GM12878 (cell line): Measurements from ENCODE around the gene YES1. TPM values are rescaled to one million over a fixed set of nuclear protein-coding genes. Genes with fewer than 3 reads are reported as not detected.

Experiments
- ATAC-seq: fragments of 200-7000 bp; cut with Tn5 transposase; 3 replicates; pipeline ENCODE4 v1.9.1; 2020; ENCODE audit warnings: mild to moderate bottlenecking, moderate library complexity
- BruUV-seq: library from RNA; stranded (reverse); fragments of 400-500 nt; replicated peaks from 2 replicates; lab custom pipeline; 2021; lab: Mats Ljungman, UMichigan
- CTCF ChIA-PET: fragments of 300-600 bp; sonication (Branson Sonifier 250); formaldehyde crosslinking; extraction: SDS; loops from one replicate; lab custom pipeline; 2021; ENCODE audit warnings: inconsistent platforms; lab: Yijun Ruan, JAX
- POLR2A ChIA-PET: fragments of 350-600 bp; formaldehyde crosslinking; extraction: SDS; loops from one replicate; lab custom pipeline; 2021; ENCODE audit warnings: inconsistent platforms; lab: Charles Lee
- RAD21 ChIA-PET: fragments of 300-600 bp; sonication (Branson Sonifier 250); formaldehyde crosslinking; loops from one replicate; lab custom pipeline; 2023; ENCODE audit warnings: antibody characterized with exemption; ENCODE audit not compliant: unreplicated experiment; lab: Charles Lee
- SMC1A ChIA-PET: fragments of 300-600 bp; sonication (Branson Sonifier 250); formaldehyde crosslinking; loops from one replicate; lab custom pipeline; 2023; ENCODE audit not compliant: unreplicated experiment, uncharacterized antibody; lab: Charles Lee
- DNase-seq: peaks from one replicate; pipeline ENCODE4 v3.0.0-alpha.2; 2011; ENCODE audit warnings: low read depth, low spot score
- FAIRE-seq: peaks from 3 replicates; lab custom pipeline; 2011; peaks lifted over from hg19 to GRCh38; lab: Jason Lieb, UNC
- H2AFZ ChIP-seq: 2 replicates; pipeline ENCODE4 v1.6.0; 2011; ENCODE audit warnings: low read depth, low read length, control low read depth; ENCODE audit not compliant: control insufficient read depth
- H3K27ac ChIP-seq: 2 replicates; pipeline ENCODE4 v1.5.1; 2011; ENCODE audit warnings: control low read depth; ENCODE audit not compliant: control insufficient read depth, insufficient read depth
- H3K27me3 ChIP-seq, 2 experiments: replicated peaks in 1 of 2; 2 replicates each; pipeline versions ENCODE4 v1.6.0 to v1.6.1; 2011; ENCODE audit warnings: low read length in 1 of 2; ENCODE audit not compliant: control insufficient read depth in 2 of 2, insufficient read depth in 2 of 2
- H3K36me3 ChIP-seq, 2 experiments: 2 replicates each; pipeline ENCODE4 v1.5.1; 2011; ENCODE audit warnings: low read length in 1 of 2; ENCODE audit not compliant: control insufficient read depth in 2 of 2, insufficient read depth in 2 of 2
- H3K4me1 ChIP-seq: 2 replicates; pipeline ENCODE4 v1.6.1; 2011; ENCODE audit warnings: mild to moderate bottlenecking, low read length, moderate library complexity, mixed read lengths; ENCODE audit not compliant: control insufficient read depth, insufficient read depth
- H3K4me2 ChIP-seq: 2 replicates; pipeline ENCODE4 v1.6.0; 2011; ENCODE audit warnings: control low read depth; ENCODE audit not compliant: control insufficient read depth, insufficient read depth
- H3K4me3 ChIP-seq: fragments of 200-600 bp; sonication (generic); 2 replicates; pipeline ENCODE4 v1.5.1; 2016
- H3K79me2 ChIP-seq: 2 replicates; pipeline ENCODE4 v1.6.0; 2011; ENCODE audit warnings: low read length; ENCODE audit not compliant: control insufficient read depth, insufficient read depth
- H3K9ac ChIP-seq: 2 replicates; pipeline ENCODE4 v1.8.0; 2011; ENCODE audit warnings: low read length, control low read depth, mixed read lengths; ENCODE audit not compliant: control insufficient read depth, insufficient read depth
- H3K9me3 ChIP-seq: replicated peaks from 3 replicates; pipeline ENCODE4 v1.5.1; 2011; ENCODE audit warnings: mild to moderate bottlenecking, low read length; ENCODE audit not compliant: control insufficient read depth, insufficient read depth
- H4K20me1 ChIP-seq: 2 replicates; pipeline ENCODE4 v1.6.0; 2011; ENCODE audit not compliant: control insufficient read depth, insufficient read depth
- ESRRA ChIP-seq: IDR thresholded peaks from 2 replicates; pipeline ENCODE4 v1.6.1; 2012; ENCODE audit warnings: mild to moderate bottlenecking, low read length, improper control_type of control experiment
- RUNX3 ChIP-seq: IDR thresholded peaks from 2 replicates; pipeline ENCODE4 v1.6.1; 2012; ENCODE audit warnings: low read length, inconsistent platforms
- WGBS: methylation state at CpG from one replicate; pipeline ENCODE4 v1.1.6; 2016; ENCODE audit warnings: low lambda C conversion rate; ENCODE audit not compliant: insufficient replicate concordance, insufficient coverage; ENCODE audit errors: missing lambda C conversion rate; 5-methylcytosine and 5-hydroxymethylcytosine counted together
- in situ Hi-C: fragments of 300-500 bp; cut with MboI; formaldehyde crosslinking; loops from 9 replicates; pipeline ENCODE4 v1.14.3; 2018; ENCODE audit warnings: mixed read lengths
- intact Hi-C: fragments of 100-400 bp; cut with micrococcal nuclease; formaldehyde crosslinking; loops from one replicate; pipeline ENCODE4 v1.14.2; 2022; ENCODE audit not compliant: unreplicated experiment
- polyA plus RNA-seq, 11 experiments: library from polyadenylated mRNA; depleted of rRNA in 4 of 11; unstranded in 6 of 11; stranded (reverse) in 5 of 11; fragments of >200 nt; fragmentation: Nextera tagmentation in 4 of 11; fragmentation: Illumina TruSeq in 1 of 11; extraction: Ambion mirVana in 4 of 11; extraction: Trizol in 1 of 11; gene quantifications; 1 replicate in 1 of 11; 2 replicates in 10 of 11; pipeline versions ENCODE4 v1.2.1 to v1.2.3, GENCODE V29; 2011 to 2016; ENCODE audit warnings: inconsistent platforms in 2 of 11, missing spikeins in 2 of 11, low read depth in 1 of 11
- total RNA-seq, 4 experiments: library from RNA; depleted of rRNA in 3 of 4; stranded (reverse); fragments of >200 nt in 3 of 4; fragmentation: Illumina TruSeq in 1 of 4; extraction: Trizol in 1 of 4; gene quantifications; 2 replicates each; pipeline versions ENCODE4 v1.2.1 to v1.2.3, GENCODE V29; 2013 to 2021
- TF ChIP-seq, protein P1 (sequence below): fragments of 450-650 bp; formaldehyde crosslinking; IDR thresholded peaks from 2 replicates; pipeline ENCODE4 v1.4.0; 2020; ENCODE audit warnings: mild to moderate bottlenecking, moderate library complexity

Gene YES1
- total and polyA plus RNA-seq, 10 of the 15 experiments (the other 5 are each of a cell fraction or from before 2014, with no cell fraction given), result 2.3 to 7.9 (median 5.8) TPM

DNA sequence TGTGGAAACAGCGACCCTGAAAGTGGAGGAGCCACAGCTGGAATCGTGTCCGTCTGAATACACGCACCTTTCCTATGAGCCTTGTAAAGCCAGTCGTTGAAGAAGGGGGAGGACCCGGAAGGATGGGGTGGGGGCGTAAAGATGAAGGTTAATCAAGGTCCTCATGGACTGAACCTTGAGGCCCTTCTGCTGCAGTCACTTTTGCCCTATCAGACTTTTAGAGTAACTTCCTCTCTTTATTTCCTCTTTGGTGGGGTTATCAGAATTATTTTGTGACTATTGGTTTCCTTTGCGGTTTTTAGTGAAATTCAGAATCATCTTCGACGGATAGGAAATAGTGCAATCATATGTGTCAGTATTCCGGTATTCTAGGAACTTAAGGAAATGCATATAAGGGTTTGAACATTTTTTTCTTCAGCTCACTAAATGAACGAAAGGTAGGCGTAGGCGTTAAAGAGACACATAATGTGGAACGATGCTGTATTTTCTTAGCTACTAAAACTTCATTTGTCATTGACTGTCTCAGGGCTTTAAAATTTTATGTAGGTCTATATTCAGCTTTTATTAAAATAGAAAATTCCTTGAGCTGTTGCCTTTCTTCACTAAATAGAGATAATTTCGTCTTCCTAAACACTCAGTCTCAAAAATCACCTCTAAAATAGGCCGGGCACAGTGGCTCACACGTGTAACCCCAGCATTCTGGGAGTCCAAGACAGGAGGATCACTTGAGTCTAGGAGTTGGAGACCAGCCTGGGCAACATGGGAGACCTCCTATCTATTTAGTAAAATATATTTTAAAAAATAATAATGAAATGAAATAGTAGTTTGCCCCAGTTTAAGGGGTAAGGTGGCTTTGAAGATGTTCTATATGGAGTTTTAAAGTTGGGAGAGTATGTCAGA is 1.4 kb upstream of the YES1 start:
- TF ChIP-seq RUNX3 (0 out of 2 replicates have a peak, but pooled peaks have one; percentile 33), ESRRA (0 out of 2 replicates have a peak, but pooled peaks have one; percentile 38)
- TF ChIP-seq, protein P1, sequence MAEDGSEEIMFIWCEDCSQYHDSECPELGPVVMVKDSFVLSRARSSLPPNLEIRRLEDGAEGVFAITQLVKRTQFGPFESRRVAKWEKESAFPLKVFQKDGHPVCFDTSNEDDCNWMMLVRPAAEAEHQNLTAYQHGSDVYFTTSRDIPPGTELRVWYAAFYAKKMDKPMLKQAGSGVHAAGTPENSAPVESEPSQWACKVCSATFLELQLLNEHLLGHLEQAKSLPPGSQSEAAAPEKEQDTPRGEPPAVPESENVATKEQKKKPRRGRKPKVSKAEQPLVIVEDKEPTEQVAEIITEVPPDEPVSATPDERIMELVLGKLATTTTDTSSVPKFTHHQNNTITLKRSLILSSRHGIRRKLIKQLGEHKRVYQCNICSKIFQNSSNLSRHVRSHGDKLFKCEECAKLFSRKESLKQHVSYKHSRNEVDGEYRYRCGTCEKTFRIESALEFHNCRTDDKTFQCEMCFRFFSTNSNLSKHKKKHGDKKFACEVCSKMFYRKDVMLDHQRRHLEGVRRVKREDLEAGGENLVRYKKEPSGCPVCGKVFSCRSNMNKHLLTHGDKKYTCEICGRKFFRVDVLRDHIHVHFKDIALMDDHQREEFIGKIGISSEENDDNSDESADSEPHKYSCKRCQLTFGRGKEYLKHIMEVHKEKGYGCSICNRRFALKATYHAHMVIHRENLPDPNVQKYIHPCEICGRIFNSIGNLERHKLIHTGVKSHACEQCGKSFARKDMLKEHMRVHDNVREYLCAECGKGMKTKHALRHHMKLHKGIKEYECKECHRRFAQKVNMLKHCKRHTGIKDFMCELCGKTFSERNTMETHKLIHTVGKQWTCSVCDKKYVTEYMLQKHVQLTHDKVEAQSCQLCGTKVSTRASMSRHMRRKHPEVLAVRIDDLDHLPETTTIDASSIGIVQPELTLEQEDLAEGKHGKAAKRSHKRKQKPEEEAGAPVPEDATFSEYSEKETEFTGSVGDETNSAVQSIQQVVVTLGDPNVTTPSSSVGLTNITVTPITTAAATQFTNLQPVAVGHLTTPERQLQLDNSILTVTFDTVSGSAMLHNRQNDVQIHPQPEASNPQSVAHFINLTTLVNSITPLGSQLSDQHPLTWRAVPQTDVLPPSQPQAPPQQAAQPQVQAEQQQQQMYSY, result no peak
- TF ChIP-seq, all 136 proteins: peak for 2
- peak overlapping the region; percentile 81 for H3K27ac ChIP-seq
- ChIA-PET POLR2A (interaction anchor here (0.5 to 1.4 kb wide), 3 partner anchors 15 to 1258 kb away, joined by 3 to 4 read pairs (median 3); no protein-coding TSS in a partner anchor), SMC1A (interaction anchor here (0.8 to 10.1 kb wide), 15 partner anchors 8 to 189 kb away, joined by 3 to 91 read pairs (median 4); no protein-coding TSS in a partner anchor), RAD21 (interaction anchor here (1.2 to 6.3 kb wide), 6 partner anchors 10 to 156 kb away, joined by 3 to 45 read pairs (median 4); no protein-coding TSS in a partner anchor), CTCF (interaction anchor here (0.5 to 7.0 kb wide), 15 partner anchors 8 to 571 kb away, joined by 3 to 82 read pairs (median 4); no protein-coding TSS in a partner anchor)
- no TSS peak for BruUV-seq
- in situ Hi-C loops (loop anchor here (5.0 kb wide), 1 partner anchor 156 kb away; the partner anchor contains the start of gene TYMS), intact Hi-C loops (loop anchor here (5.0 kb wide), 2 partner anchors 71 to 156 kb away; partner anchors contain the start of gene TYMS)
- ATAC-seq (no peak), FAIRE-seq (peak; percentile 44), DNase-seq (no peak)
- peak overlapping the region; percentile 71 for H2AFZ ChIP-seq
- no peaks in the 10 kb centered on the region for H3K9me3 ChIP-seq
- H3K9ac ChIP-seq, result no peak overlapping the region
- no peaks in the 10 kb centered on the region for H3K4me1 ChIP-seq
- H3K4me3 ChIP-seq, result peak overlapping the region; percentile 67
- no peaks in the 10 kb centered on the region for H3K27me3 ChIP-seq
- peaks cover 29% of the 10 kb centered on the region for H3K79me2 ChIP-seq
- peak overlapping the region; percentile 32 for H3K4me2 ChIP-seq
- no peaks in the 10 kb centered on the region for H3K36me3 ChIP-seq
- 20% methylated on average over 18 of the region's 18 CpGs for WGBS
- no peaks in the 10 kb centered on the region for H4K20me1 ChIP-seq
